ENCODE measurements around the gene TMEM9. TPM values are rescaled to one million over a fixed set of nuclear protein-coding genes. Genes with fewer than 3 reads are reported as not detected.
A peak's percentile ranks its signal among the peaks of the same experiment; 100 is the strongest.

The TMEM9 gene
- polyA plus RNA-seq, 10 donors: 40.6 to 78.4 (median 58.4) TPM

DNA sequence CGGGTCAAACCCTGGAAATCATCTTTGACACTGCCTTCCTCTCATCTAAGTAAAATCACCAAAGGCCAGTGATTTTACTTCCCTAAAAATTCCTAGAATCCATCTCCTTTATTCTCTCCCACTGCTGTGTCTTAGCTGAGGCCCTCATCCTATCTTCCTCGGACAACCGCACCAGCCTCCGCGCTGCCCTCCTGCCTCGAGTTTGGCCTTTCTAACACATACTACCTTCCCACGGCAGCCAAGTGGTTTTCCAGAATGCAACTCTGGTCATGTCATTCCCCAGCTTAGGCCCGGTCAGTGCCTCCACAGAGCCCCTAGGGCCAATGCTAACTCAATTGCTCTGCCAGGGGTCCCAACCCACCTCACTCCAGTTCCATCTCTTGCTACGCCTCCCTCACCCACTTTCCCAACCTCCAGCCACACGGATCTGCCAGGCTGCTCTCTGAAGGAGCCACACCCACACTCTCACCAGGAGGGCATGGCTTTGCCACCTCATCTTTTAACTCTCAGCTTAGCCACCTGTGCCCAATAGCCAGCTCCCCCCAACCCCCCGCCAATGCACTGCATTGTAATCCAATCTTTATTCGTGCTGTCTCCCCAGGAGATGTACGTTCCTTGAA is 6.8 kb downstream of the TMEM9 start:
- no peak for DNase-seq

DNA sequence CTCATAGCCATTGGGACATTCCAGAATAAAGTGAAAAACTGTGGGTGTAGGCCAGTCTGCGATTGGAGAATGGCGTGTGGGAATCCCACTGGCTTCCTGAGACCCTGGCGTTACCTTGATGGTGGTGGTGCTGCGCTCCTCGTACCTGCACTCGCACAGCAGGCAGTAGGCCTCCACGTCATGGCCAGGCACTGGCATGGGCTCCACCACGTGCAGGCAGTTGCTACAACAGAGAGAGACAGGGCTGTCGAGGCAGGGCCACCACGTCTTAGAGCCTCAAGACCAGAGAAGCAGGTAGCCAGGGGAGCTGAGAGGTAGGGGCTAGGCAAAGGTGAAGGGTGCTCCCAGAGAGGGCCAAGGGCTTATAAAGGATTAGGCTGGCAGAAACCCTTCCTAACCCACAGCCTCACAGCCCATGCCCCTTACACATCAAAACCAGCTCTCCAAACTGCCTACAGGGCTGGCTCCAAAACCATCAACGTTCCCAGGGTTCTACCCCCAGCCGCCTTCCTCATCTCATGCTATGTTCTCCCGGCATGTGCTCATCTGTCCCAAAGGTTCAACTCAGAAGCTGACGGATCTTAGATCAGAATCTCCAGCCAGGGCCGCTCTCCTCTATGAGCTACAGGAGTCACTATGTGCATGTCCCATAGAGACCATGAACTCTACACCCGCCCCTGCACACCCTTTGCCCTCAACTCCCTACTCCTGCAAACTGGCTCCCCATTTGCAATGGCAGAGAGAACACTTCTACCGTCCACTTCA is 7.5 kb downstream of the TMEM9 start:
- no peak for DNase-seq

DNA sequence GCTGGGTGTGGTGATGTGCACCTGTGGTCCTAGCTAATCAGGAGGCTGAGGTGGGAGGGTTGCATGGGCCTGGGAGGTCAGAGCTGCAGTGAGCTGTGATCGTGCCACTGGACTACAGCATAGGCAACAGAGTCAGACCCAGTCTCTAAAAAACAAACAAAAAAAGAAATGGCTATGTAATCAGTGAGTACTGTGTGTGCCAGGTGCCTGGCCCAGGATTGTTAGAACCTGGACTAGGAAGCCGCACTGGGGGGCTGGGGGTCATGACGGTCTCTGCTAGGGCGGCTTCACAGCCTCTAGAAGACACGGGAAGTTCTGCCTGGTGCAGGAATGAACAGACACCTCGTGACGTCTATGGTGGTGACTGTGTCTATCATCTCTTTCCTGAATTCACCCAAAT is 8.5 kb downstream of the TMEM9 start:
- no peak for DNase-seq

DNA sequence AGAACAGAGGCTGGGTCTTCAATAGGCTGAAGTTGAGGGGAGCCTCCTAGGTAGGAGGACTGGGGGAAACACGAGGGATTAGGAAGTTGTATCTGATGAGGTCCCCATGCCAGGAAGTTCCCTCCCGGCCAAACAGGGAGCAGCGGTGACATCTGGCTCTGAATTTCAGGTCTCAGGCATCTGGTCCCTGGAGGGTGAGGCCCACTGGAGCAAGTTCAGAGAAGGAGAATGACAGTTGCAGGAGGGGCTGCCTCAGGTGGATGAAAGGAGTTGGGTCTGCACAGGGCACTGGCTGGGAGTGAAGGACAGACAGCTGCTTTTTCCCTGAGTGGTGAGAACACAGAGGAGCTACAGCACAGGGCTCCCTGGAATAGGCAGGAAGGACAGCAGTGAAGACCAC is 9.1 kb downstream of the TMEM9 start:
- no peak for DNase-seq

DNA sequence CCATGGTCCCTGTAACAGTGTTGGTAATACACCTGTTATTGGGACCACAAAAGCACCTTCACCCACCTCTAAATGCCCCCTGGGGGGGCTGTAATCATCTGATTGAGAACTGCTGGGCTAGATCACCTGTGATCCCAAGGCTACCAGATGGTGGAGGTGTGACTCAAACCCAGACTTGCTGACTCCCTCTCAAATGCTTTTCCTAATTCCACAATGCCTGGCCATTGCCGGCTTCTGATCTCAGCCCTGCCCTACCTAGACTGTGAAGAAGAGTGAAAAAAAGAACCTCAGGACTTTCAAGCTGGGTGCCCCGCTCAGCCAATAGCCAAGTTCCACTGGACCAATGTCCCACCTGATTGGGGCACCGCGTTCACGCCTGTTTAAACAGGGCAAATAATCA is 9.6 kb downstream of the TMEM9 start:
- DNase-seq: no peak

DNA sequence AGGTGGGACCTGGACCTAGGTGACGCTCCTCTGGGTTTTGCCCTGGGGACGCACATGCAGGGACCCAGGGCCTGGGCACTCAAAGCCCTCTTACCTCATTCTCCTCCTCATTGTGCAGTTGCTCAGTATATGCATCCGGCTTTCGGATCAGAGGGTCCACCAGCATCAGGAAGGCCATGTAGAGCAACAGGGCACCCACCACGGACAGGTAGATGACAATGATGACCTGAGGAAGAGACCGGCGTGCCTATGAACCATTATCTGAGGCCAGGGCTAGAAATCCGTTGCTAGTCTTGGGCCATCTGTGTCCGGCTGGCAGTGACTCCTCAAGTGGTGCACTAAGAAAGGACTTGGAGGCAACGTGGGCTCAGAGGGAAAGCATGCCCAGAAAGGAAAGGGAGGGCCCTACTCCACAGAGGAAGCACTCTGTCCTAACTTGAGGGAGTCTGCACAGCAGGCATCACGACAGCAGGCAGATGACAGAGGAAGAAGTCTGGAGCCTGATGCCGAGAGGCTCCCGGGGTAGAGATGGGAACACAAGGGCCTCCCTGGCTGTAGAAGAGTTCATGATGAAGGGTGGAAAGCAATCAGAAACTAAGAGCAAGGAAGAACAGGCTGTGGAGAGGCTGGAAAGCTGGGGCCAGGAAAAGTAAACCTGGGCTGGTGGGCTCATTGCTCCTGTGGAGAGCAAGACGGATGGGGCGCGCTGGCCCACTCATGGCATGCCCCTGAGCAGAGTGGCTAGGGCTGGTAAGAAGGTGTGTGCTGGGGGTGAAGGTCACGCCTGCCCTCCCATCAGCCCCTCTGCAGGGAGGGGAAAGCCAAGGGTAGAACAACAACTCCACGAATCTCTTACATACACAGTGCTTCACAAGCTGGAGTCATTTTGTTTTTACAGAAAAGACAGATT is 10.3 kb downstream of the TMEM9 start:
- no peak for DNase-seq

DNA sequence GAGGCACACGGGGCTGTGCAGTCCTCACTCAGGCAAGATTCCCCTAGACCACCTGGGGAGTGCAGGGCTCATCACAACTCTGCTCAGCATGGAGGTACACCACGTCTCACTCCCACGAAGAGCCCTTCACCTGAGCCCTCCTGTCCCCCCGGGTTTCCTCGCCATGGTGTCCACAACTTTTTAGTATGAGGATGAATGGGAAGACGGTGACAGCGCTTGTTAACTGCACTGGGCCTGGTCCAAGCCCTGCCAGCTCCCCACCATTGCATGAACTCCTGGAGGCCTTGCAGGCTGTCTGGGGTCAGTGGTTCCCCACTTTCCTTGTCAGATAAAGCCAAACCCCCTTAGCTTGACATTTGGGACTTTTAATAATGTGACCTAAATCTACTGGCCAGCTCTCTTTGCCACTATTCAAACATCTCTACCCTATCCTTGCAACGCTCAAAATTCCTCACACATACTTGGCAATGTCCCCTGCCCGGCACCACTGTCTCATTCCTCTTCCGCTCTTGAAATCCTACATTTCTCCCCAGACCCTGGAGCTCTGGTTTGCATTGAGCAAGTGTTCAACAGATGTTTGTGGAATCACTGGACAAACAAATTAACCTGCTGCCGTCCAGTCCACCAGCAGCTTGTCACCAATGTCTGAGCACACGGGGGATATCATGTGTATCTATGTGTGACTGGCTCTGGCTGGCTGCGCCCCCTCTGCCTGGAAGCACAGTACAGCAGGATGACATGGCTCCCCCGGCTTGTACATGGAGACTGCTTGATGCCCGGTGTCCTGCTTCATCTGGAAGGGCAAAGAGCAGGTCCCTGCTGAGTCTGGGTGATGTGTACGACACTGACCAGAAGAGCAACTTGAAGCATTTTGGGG is 11.2 kb downstream of the TMEM9 start:
- DNase-seq: peak in 1 of 3 donors; percentile 69

DNA sequence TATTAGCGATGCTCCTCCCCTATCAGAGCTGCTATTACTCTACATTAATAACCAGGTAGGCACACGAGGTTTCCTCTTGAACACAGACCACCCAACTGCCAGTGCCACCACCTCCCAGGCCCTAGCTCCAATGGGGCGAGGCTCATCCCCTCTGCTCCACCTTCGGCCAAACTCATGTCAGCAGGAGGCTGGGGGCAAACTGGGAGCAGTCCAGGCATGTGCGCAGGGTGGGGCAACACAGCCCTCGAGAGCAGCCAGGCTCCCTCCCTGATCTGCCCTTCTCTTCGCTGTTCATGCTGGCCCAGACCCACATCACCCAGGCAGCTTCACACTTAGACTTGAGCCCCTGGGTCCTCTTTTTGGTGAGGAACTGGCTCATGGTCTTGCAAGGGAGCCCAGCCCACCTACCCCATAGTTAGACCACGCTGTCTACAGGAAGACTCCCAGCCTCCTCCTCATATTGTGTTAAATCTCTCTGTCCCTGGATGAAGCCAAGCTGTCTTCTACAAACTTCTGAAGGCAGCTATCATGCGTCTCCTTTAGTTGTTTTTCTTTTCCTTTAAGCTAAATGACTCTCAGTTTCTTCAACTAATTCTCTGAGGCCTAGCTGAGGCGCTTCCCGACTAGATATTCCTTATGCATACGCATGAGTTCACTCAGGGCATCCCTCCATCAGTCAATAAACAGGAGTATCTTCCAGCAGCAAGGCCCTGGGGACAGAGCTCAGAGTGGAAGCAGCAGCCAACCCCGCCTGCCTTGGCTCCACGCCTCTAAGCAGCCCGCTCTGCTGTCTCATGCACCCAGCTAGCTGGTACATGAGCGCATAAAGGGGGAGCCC is 12.0 kb downstream of the TMEM9 start:
- DNase-seq: peak; percentile 33 to 92 (median 76)

DNA sequence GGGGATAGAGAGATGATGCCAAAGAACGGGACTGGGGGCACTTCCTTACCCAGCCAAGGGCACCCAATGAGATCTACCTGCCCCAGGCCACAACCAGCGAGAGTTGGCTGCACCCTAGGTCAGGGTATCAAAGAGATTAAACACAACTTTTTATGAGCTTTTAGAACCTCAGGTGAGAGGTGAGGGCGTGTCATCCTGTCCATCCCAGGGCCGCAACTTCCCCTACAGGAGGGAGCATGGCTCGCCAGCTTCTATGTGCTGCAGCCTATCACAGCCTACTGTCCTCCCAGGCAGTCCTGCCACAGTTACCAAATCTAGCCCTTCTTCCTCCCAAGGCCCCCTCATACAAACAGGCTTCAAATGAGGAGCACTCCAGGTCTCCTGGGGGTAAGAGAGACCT is 12.9 kb downstream of the TMEM9 start:
- no peak for DNase-seq

DNA sequence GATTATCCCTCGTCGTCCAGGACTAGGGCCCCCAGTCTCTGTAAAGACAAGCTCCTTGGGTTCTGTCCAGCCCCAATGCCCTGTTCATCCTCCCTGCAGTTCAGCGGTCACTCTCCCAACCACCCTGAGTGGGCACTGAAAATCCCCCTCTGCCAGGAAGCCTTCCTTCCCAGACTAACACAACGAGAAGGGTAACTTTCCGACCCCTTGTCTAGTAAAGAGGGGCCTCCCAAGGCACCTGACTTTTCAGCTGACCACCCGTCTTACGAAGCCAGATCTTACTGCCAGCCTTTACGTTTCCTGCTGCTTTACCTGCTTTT is 13.4 kb downstream of the TMEM9 start:
- DNase-seq: no peak

DNA sequence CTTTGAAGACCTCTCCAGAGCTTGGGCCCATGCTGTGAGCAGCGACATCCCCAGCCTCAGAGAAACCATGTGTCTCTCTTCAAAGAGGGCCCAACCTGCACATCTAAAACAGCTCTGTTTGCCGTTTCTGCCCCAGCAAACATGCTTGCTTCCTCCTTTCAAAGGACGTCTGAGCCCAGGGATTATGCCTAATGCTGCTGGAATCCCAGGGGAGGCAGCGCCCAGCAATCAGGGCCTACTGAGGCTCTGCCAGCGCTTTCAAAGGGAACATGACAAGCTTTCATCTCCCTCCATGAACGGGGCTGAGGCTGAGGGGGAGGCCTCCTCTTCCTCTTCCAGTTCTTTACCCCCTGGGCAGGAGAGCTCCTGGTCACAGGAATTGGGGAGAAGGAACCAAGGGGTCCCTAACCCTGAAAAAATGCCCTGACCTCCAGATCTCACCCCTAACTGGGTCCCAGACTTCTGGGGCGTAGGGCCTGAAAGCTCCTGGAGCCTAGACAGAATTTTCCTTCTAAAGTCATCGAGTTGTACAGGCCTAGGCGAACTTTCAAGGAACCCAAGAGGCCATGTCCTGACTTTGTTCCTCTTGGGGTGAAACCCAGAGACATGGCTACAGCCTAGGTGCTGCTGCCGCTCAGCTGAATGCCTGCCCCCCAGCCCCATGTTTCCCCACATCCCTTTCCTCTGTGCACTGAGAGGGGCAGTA is 13.9 kb downstream of the TMEM9 start:
- no peak for DNase-seq

DNA sequence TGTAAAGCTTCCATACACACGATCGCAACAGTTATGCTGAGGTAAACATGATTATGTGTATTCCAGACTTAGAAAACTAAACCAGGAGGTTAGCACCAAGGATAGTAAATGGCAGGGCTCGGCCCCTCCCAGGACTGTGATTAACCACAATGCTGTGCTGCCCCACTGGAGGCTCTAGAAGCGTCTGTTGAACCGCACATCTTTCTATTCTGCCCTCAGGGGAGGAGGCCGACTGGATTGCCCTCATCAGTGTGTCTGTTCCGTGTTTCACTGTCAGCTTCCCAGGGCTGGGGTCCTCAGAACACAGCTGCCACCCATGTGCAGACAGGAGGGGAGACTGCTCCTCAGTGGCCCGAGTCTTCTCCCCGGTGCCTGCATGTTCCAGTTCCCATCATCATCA is 14.5 kb downstream of the TMEM9 start:
- DNase-seq: no peak

DNA sequence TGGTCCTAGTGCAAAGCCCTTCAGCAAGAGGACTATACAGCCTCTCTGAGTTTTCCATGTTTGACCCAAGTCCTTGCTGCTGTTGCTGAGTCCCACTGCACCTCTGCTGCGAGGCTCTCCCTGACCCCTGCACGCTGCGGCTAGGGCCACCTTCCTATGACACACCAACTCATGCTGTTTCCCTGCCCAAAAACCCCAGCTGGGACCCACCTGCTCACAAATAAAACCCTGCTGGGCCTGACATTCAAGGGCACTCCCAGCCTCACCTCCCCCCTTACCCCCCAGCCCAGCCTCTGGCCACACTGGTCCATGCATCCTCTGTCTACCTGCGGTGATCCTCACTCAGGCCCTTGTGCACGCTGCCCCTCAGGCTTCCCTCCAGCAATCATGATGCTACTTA is 15.0 kb downstream of the TMEM9 start:
- DNase-seq: no peak

DNA sequence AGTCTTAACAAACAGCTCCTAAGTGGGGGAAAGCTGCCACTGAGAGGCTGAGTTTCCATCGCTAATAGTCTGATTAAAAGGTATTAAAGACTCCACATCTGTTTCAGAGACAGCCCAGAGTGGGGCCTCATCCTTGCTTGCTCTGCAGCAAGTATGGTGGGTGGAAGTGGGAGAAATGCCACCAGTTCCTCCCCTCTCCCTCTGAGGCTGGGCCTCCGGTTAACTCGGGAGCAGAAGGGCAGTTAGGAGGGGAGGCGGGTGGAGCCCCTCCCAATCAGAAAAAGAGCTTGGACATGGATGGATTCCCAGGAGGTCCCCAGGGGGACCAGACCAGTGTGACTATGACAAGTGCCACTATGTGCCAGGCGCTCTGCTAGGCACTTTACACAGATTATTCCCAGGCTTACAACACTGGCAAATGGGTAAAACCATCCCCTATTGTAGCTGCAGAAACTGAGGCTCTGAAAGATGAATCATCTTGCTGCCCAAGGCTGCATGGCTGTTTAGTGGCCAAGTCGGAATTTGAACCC is 15.9 kb downstream of the TMEM9 start:
- no peak for DNase-seq

DNA sequence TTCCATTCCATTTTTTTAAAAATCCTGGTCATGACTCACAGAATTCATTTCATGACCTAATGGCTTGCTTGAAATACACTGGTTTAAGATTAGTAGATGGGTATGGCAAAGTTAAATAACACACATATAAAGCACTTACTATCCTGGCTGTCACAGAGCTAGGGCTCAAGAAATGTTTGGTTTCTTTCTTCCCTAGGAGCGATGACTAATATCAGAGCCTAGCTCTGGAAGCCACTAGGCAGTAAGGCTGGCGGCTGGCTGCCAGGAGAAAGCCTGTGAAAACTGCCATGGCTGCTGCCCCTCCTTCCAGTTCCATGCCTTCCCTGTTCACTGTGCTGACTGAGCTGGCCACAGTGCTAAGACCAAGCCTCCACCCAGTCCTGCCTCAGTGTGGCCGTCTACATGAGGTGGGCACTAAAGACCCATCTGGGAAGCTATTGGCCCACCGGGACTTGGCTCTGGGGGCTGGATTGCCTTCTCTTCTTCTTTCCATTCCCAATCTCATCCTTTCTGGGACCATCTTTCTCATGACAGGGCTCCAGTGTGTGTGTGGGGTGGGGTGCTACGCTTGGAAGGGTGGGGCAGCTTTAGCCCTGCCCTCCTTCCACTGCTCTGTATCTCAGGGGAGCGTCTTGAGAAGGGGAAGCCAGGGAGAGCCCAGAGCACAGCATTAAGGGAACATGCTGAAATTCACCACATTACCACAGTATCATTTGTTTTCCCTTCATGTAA is 16.5 kb downstream of the TMEM9 start:
- DNase-seq: peak in 2 of 3 donors; percentile 52 to 73

DNA sequence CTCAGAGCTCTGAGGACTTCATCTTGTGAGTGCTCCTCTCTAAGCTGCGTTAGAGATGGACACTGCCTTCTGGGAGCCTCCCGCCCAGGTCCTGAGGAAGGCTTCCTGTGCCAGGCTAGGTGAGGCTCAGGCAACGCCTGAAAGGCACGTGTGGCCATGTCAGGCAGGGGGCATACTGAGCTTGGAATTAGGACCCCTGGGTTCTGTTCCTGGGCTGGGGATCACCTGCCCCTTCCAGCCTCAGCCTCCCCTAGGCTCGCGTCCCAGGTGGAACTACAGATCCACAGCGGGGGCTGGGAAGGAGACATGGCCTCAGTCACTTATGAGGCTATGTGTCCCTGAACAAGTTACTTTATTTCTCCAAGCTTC is 17.3 kb downstream of the TMEM9 start:
- no peak for DNase-seq

DNA sequence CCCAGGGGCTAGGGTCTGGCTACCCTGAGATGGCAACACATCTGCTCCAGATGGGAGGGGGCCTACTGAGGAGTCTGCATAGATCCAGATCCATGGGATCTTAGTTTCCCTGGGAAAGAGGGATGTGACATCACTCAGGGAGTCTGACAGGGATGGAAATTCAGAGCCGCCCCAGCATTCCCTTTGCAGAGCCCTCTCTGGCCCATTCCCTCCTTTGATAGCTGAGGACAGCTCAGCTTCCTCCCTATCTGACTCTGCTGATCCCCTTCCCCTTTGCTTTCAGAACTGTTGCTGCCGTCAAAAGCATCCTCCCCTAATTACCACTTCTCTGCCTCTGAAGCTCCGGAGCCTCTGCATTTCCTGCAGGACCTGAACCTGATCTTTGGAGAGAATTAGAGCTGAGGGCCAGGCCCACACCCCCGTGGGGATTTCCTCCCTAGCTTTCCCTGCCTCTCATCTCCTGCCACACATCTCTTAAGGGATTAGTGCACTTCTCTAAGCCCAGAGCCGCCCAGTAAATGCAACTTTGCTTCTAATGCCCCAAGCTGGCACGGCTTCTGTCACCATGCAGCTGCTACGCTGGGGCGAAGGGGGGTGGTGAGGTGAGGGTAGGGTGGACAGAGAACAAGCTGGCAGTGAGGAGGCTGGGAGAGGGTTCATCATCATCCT is 17.8 kb downstream of the TMEM9 start:
- no peak for DNase-seq

DNA sequence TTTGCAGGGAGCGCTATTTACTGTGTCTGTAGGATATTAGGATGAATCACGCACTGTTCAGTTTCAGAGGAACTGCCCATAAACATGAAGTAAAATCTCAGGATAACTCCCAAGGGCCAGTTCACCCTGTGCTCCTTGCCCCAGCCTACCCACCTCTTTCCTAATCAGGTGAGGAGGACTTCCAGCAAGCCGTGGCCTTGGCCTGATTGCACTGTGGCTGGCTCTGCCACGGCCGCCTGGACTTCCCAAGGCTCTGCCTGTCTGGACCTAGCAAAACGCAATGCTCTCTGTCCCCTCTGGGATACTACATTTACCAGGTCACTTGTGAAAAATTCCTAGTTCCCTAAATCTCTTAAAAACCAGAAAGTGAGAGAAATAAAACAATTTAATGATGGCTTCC is 19.9 kb downstream of the TMEM9 start:
- DNase-seq: no peak

DNA sequence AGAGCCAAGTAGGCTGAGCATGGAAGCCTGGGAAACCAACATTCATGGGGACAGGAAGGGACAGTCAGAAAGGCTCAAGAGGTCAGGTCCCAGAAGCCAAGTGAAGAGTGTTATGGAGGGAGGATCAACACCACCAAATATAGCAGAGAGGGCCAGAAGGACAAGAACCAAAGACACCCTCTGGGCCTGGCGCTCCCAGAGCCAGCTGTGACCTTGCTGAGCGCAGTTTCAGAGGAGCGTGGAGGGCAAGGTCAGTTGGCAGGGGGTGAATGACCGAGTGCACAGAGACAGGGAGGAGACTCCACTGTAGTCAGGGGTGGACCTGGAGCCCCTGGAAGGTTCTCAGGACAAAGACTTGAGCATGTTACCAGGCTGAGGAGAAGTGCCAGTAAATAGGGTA is 22.9 kb downstream of the TMEM9 start:
- DNase-seq: no peak

Data from muscle of back (tissue), 11 donors.